HFFc6 (cell line): ENCODE measurements around the gene ROBO1. TPM values are rescaled to one million over a fixed set of nuclear protein-coding genes. Genes with fewer than 3 reads are reported as not detected.

Experiments
- DNase-seq: peaks from one replicate; pipeline ENCODE4 v3.0.0-alpha.2; 2018
- H3K27ac Mint-ChIP-seq: 2 replicates; pipeline ENCODE4 v1.8.0; 2020; ENCODE audit warnings: mild to moderate bottlenecking, mixed read lengths
- H3K27me3 Mint-ChIP-seq: 2 replicates; pipeline ENCODE4 v1.8.0; 2021; ENCODE audit warnings: mild to moderate bottlenecking, moderate library complexity, mixed read lengths; ENCODE audit not compliant: insufficient read depth
- H3K36me3 Mint-ChIP-seq: 2 replicates; pipeline ENCODE4 v1.8.0; 2021; ENCODE audit warnings: low read depth, mixed read lengths
- H3K4me1 Mint-ChIP-seq: 2 replicates; pipeline ENCODE4 v1.8.0; 2020; ENCODE audit warnings: low read depth, mixed read lengths
- H3K4me3 Mint-ChIP-seq: 2 replicates; pipeline ENCODE4 v1.8.0; 2020; ENCODE audit warnings: mild to moderate bottlenecking, moderate library complexity, mixed read lengths
- H3K9me3 Mint-ChIP-seq: 2 replicates; pipeline ENCODE4 v1.8.0; 2020; ENCODE audit warnings: mild to moderate bottlenecking, mixed read lengths
- CTCF ChIP-seq: fragments of 200-600 bp; sonication (generic); IDR thresholded peaks from 2 replicates; pipeline ENCODE4 v1.5.0; 2021; ENCODE audit warnings: antibody characterized with exemption, mild to moderate bottlenecking
- total RNA-seq, 6 experiments: library from RNA; stranded (reverse); fragmentation: NEBNext Ultra II Directional; extraction: Animal tissue kit (Norgen Biotek cat#: 25700); gene quantifications; 2 replicates in 1 of 6; 3 replicates in 5 of 6; pipeline ENCODE4 v1.2.3, GENCODE V29; 2021

The ROBO1 gene
- total RNA-seq, 6 experiments from 2014 or later, result 38.7 to 51.3 (median 41.7) TPM

- peaks cover 6% of the 10 kb centered on the region for H3K36me3 Mint-ChIP-seq
- DNase-seq, result no peak
- H3K27me3 Mint-ChIP-seq, result no peaks in the 10 kb centered on the region
- peaks cover 11% of the 10 kb centered on the region for H3K4me1 Mint-ChIP-seq
- no peaks in the 10 kb centered on the region for H3K9me3 Mint-ChIP-seq
- TF ChIP-seq CTCF, result no peak
- H3K4me3 Mint-ChIP-seq, result no peak overlapping the region
- no peak overlapping the region for H3K27ac Mint-ChIP-seq
Measured at GRCh38 chr3:78994174-78995027, 773.4 kb downstream of the ROBO1 start.

GRCh38 chr3:78993375-78993774, 774.4 kb downstream of the ROBO1 start:
- no peak for DNase-seq
- H3K4me1 Mint-ChIP-seq, result peaks cover 13% of the 10 kb centered on the region
- TF ChIP-seq CTCF, result no peak
- no peaks in the 10 kb centered on the region for H3K9me3 Mint-ChIP-seq
- no peak overlapping the region for H3K27ac Mint-ChIP-seq
- H3K36me3 Mint-ChIP-seq, result peaks cover 6% of the 10 kb centered on the region
- H3K4me3 Mint-ChIP-seq, result no peak overlapping the region
- H3K27me3 Mint-ChIP-seq, result no peaks in the 10 kb centered on the region

- DNase-seq, result no peak
- H3K36me3 Mint-ChIP-seq, result peaks cover 6% of the 10 kb centered on the region
- no peak overlapping the region for H3K27ac Mint-ChIP-seq
- peaks cover 17% of the 10 kb centered on the region for H3K4me1 Mint-ChIP-seq
- H3K9me3 Mint-ChIP-seq, result no peaks in the 10 kb centered on the region
- no peak overlapping the region for H3K4me3 Mint-ChIP-seq
- no peaks in the 10 kb centered on the region for H3K27me3 Mint-ChIP-seq
- no peak for TF ChIP-seq CTCF
Measured at GRCh38 chr3:78992830-78993229, 775.0 kb downstream of the ROBO1 start.

GRCh38 chr3:78992400-78992799, 775.4 kb downstream of the ROBO1 start:
- Mint-ChIP-seq H3K4me1 (peaks cover 17% of the 10 kb centered on the region), H3K4me3 (no peak overlapping the region), H3K36me3 (peaks cover 6% of the 10 kb centered on the region), H3K9me3 (no peaks in the 10 kb centered on the region), H3K27me3 (no peaks in the 10 kb centered on the region), H3K27ac (no peak overlapping the region)
- DNase-seq, result no peak
- no peak for TF ChIP-seq CTCF

GRCh38 chr3:78991656-78992055, 776.1 kb downstream of the ROBO1 start:
- peaks cover 21% of the 10 kb centered on the region for H3K4me1 Mint-ChIP-seq
- DNase-seq, result no peak
- H3K36me3 Mint-ChIP-seq, result peaks cover 6% of the 10 kb centered on the region
- H3K27me3 Mint-ChIP-seq, result no peaks in the 10 kb centered on the region
- no peak for TF ChIP-seq CTCF
- no peak overlapping the region for H3K27ac Mint-ChIP-seq
- H3K9me3 Mint-ChIP-seq, result no peaks in the 10 kb centered on the region
- H3K4me3 Mint-ChIP-seq, result no peak overlapping the region
